ENCODE results near the gene NPB.
A peak's percentile ranks its signal among the peaks of the same experiment; 100 is the strongest.

Gene NPB

GRCh38 chr17:81902023-81902652 lies at the start of gene NPB:
Gene NPB, plus strand, starts transcription at chr17:81902238. Its CDS starts 40 bp downstream, at chr17:81902278.
- peak; percentile 52 for DNase-seq (ENCODE audit: low spot score)

- peak; percentile 40 for DNase-seq (ENCODE audit: low spot score)
Measured at GRCh38 chr17:81854974-81855774, 46.9 kb upstream of the NPB start.

- no peak for DNase-seq (ENCODE audit: low spot score)
Measured at GRCh38 chr17:81858170-81858966, 43.7 kb upstream of the NPB start.

DNA sequence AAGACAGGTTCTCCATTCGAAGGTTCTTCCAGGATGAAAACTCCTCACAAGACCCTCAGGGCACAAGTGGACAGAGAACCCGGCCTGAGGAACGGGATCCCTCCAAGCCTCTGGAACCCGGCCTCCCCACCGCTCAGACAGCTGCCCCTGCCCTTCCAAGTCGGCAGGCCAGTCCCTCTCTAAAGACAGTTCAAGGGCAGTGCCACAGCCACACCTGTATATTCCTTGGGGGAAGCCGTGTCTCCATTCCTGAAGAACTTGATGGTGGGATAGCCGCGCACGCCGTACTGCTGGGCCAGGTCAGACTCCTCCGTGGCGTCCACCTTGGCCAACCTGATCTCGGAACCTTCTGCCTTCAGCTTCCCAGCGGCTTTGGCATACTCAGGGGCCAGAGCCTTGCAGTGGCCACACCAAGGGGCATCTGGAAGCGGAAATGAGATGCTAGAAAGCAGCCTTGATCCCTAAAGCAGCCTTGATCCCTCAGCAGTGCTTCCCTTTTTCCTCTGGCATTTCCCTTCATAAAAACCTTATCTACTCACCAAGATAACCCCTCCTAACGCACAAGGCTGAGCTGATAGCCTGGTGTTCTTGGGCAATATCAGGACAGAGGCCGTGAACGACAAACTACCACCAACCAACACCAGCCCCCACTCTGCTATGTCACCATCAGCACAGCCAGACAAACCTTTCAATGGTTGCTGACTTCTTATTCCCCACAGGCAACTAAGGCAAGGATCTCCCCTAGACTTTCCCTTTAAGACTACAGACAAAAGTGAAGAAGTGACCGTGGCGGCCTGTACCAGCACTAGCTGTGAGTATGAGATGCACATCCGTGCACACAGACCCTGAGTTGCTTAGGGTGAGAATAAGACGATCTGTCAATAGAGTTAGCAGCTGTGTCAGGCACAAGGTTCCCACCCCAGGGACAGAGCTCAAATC lies 42.8 kb upstream of the NPB start:
- DNase-seq (ENCODE audit: low spot score): peak; percentile 14

DNA sequence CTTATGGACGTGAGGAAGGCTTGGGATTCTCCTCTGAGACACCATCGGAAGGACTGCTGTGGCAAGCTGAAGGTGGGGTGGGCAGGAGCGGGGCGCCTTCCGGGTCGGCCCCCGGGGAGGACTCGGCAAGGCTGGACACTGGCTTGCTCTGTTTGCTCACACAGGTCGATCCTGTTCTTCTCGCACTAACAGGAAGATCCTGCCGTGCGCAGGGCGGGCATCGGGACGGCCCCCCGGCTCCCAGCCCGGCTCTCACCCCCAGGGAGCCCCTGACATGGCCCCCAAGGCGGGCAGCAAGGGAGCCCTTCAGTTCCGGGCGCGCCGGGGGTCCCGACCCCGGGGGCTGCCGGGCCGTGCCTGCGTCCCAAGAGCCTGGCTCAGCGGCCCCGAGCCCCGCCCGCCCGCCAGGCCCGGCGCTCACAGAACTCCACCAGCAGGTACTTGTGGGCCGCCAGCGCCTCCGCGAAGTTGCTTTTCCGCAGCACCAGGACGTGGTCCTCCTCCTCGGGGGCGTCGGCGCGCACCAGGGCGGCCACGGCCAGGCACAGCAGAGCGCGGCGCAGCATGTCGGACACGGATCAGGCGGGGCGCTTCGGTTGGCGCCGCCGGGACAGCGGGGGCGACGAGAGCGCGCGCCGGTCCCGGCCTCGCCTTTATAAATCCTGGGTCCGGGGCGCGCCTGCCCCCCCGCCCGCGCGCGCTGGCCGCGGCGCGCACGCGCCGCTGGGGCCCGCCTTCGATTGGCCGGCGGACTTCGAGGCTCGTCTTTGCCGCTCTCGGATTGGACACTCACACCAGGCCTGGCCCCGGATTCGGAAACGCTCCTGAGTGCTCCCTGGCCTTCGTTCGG lies 41.9 kb upstream of the NPB start, which contains the start of gene P4HB:
TSS of gene P4HB (minus strand) at position 630 of the 850 bp plus-strand sequence. CDS start at position 566, 64 bp downstream.
- DNase-seq (ENCODE audit: low spot score): no peak

- peak; percentile 100 for DNase-seq (ENCODE audit: low spot score)
Measured at GRCh38 chr17:81860756-81861568, 41.1 kb upstream of the NPB start.

DNA sequence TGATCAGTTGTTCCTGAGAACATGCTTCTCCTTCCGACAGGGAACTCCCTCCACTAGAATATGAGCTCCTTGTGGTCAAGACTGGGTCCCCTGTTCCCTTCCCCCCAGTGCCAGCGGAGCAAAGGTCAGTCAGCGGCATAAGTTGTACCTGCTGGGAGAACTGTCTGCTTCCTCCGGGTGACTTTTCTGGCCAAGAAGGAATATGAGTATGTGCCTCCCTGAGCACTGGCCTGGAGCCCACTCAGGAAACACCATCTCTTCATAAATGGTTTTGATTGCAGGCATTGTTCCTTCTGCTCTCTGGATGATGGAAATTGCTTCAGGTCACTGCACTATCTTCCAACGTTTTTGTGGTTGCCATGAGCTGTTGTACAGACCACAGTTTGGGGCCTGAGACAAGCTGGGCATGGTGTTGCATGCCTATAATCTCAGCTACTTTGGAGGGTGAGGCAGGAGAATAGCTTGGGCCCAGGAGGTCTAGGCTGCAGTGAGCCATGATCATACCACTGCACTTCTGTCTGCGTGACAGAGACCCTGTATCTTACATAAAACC lies 38.8 kb upstream of the NPB start:
- DNase-seq (ENCODE audit: low spot score): no peak

DNA sequence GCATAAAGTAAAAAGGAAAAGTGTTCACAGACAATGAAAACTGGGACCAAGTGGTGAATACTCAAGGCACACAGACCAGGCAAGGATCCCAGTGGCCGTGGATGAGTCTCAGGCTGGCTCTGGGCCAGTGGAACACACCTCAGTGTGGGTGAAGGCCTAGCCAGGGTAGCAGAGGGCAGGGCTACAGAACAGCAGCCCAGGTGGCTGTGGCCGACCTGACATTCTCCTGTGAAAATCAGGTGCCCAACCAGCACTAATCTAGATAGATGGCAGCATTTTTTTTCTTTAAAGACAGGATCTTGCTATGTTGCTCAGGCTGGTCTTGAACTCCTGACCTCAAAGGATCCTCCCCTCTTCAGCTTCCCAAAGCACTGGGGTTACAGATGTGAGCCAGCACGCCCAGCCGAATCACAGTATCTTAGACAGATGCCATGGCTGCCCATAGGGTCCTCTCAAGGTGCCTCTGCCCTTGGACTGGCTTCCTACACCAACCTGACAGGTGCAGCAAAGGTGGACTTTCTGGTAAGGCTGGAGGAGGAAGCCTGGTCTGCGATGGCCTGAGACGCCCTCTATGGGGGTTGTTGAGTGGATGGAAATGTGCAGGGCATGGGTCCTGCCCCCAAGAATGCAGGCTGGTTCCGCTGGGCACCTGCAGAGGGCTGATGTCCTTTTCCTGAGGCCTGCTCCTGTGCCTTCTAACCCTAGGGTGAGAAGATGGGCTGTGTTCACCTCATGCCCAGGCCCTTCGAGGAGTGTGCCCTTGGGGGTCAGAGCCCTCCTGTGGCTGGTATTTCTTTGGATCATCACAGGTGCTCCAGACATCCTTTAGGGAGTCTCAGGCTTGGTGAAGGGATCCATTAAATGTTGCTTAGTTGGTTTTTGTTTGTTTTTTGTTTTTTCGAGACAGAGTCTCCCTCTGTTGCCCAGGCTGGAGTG lies 37.9 kb upstream of the NPB start:
- no peak for DNase-seq (ENCODE audit: low spot score)

DNA sequence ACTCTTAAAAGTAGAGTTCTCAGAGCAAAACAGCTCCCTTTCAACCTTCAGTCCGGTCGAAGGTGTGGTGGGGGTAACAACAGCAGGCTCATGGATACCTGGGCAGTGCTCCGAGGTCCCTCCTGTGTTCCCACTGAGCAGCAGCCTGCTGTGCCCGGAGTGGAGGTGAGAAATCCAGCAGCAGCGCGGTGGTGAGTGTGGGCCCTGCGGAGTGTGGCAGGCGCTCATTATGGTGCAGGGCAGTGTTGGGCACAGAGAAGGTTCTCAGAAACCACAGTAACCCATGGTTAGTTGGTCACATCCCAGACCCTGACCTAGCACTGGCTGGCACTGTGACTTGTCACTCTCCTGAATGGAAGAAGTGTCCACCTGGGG lies 36.7 kb upstream of the NPB start:
- DNase-seq (ENCODE audit: low spot score): no peak

DNA sequence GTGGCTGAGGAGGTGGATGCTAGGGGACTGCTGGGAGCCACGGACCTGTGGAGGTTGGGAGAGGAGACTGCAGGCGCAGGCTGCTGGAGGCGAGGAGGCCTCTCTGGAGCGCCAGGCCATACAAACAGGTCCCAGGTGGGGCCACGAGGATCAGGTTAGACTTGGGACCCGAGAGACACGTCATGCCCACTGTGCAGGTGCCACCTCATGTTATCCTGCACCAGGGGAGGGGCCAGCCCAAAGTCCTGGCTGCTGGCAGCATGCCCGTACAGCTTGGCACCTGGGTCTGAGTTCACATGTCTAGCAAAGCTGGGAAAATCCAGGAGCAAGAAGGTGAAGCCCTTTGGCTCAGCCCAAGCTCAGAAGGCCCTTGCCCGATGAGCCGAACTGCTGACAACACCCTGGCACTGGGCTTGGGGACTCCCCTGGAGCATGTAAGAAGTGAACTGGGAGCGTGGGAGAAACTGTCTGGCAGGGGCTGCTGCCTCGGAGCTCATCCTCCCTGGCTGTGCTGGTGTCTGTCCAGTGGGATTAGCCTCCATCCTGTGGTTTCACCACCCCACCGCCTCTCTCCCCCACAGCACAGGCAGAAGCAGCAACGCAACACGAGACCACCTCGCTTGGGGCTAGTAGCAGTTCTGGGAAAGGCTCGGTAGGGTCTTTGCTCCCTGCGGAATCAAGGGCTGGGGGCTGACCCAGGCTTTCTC lies 36.2 kb upstream of the NPB start:
- no peak for DNase-seq (ENCODE audit: low spot score)

DNA sequence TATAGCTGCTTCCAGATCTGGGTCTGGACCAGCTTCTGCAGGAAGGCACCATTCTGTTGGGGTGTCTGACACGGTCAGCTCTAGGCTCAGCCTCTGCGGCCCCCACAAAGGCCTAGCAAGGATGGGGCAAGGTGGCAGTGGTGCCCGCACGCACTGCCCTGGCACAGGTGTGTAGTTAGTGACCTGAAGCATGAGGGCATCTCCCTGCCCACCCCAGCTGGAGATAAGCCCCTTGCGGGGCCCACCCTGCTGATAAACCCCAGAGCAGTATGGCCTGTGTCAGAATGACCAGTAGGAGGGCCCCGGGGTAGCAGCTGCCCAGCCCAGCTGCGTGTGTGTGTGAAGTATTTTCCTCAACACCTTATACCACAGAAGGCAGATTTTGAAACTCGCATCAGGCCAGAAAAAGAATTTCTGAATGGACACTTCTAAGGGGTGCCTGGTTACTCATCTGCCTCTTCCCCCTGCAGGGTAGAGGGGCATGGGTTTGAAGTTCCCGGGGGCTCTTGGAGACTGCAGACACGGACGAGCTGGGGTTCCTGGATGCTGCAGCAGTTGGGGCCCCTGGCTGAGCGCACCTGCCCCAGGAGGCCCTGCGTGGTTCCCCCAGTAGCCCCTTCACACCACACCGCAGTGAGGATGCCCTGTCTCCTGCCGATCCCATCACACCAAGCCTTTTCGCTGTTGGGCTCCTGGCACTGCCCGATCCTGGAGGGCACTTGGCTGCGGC lies 35.4 kb upstream of the NPB start:
- DNase-seq (ENCODE audit: low spot score): no peak

GRCh38 chr17:81867170-81867990 lies 34.7 kb upstream of the NPB start:
- no peak for DNase-seq (ENCODE audit: low spot score)

DNA sequence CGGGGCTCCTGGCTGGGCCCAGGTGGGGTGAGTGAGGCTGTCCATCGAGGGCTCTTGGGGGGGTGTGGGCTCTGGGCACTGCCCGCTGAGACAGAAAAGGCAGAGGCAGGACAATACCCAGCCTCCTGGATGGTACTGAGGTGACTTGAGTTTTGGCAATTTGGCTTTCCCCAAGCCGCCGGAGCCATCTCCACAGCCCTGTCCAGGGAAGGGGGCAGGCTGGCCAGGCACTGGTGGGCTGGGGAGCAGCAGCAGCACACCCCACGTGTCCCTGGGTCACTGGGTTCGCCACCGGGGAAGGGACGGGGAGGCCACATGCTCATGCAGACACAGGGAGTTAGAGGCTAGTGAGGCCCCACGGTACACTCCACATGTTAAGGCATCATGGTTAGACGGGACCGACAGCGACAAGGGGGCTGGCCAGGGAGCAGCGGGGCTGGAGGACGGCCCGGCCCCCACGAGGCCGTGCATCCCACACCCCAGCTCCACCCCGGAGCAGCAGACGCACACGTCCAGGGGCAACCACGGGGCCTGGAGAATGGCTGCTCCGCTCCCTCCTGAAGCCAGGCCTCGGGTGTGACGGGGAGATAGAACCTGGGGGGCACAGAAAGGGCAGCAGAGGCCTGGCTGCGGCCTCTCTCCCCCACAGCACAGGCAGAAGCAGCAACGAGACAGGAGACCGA lies 33.9 kb upstream of the NPB start:
- DNase-seq (ENCODE audit: low spot score): no peak

DNA sequence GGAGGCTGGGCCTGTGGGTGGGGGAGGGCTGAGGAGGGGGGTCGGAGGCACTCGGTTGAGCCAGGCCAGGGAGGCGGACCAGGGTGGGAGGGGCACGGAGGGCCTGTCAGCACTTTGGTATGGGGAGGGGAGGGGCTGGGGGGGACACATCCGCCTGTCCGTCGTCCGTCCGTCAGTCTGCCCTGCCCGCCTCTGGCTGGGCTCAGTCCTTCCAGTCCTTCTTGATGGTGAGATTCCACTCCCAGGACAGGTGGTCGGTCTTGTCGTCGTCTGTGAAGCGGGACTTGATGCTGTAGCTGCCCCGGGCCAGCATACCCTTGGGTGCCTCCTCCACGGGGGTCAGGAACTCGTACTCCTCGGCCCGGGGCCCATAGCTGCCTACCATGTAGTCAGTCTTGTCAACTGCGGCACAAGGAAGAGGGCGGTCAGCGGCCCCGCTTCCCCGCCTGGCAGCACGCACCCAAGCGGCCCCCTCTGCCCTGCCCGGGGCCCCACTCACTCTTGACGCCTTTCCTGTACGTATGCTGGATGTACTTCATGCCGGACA lies 33.3 kb upstream of the NPB start:
- no peak for DNase-seq (ENCODE audit: low spot score)

Measured in hematopoietic multipotent progenitor cell treated with erythropoietin and hydrocortisone succinate and interleukin-3 and kit ligand, for 15 days (in vitro differentiated cells).